ENCODE results near the gene PRR36. TPM values are rescaled to one million over a fixed set of nuclear protein-coding genes. Genes with fewer than 3 reads are reported as not detected.
"Not testable (repeated sequence)": the region's sequence is repeated elsewhere in the genome, so short reads cannot be mapped to it uniquely, and the experiment has no call there.

The PRR36 gene
- total RNA-seq, 1 donor from 2014 or later: 0.08 TPM

GRCh38 chr19:7864690-7865074 lies 9.5 kb downstream of the PRR36 start:
- intact Hi-C loops (cut with DNase I): no loop called here
- DNase-seq (no peak), ATAC-seq (ENCODE audit: poor library complexity) (no peak)

DNA sequence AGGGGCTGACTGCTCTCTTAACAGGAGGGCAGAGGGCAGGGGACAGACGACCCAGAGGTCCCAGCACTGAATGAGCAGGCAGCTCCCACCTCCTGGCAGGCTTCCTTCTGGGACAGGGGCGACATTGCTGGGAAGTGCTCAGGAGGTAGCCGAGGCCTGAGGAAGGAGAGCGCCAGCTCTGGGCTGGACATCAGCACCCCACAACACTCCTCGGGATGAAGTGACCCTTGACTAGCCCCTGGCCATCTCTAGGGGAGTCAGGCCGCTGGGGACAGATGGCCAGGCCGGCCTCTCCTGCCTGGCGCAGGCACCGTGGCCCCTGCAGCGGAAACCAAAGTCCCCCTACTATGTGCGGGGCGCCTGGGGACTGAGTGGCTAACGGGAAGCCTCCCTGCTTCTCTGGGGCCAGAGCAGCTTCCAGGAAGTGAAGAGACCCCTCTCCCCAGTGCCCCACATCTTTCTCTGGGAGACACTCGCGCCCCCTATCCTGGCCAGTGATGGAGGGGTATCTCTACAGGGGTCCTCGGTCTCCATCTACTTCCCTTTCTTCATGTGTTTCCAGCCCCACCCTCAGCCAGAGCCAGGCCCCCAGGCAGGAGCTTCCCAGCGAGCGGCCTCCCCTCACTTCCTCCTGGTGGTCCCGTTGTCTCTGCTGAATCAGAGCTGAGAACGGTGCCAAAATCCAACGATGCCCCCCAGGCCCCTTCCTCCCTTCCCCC lies 10.1 kb downstream of the PRR36 start:
- intact Hi-C loops (cut with DNase I): no loop called here
- ATAC-seq (ENCODE audit: poor library complexity) (no peak), DNase-seq (no peak)

DNA sequence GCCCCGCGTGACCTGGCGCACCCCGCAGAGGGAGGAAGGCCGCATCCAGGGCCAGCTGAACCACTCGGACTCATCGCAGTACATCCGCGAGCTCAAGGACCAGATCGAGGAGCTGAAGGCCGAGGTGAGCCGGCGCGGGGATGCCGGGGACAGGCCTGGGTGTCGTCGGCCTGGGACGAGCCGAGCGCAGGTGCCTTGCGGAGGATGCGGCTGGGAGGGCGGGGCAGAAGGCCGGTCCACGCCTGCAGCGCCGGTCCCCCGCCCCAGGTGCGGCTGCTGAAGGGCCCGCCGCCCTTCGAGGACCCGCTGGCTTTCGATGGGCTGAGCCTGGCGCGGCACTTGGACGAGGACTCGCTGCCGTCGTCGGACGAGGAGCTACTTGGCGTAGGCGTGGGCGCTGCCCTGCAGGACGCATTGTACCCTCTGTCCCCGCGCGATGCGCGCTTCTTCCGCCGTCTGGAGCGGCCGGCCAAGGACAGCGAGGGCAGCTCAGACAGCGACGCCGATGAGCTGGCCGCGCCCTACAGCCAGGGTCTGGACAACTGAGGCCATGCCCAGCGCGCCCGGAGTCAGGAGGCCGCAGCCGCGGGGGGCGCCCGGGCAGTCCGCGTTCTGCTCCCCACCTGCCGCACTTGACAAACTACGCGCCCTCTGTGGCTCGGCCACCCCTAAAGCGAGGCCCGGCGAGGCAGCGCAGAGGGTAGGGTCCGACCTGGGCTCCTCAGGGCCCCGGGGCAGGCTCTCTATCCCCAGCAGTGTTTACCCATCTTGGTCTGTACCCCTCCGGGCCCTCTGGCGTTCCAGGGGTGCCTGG lies 10.8 kb downstream of the PRR36 start:
- no peak for DNase-seq
- intact Hi-C loops (cut with DNase I): no loop called here
- no peak for ATAC-seq (ENCODE audit: poor library complexity)

GRCh38 chr19:7862413-7862951 lies 11.7 kb downstream of the PRR36 start:
- peak; percentile 37 for ATAC-seq (ENCODE audit: poor library complexity)
- intact Hi-C loops (cut with DNase I): no loop called here
- DNase-seq: peak; percentile 64

GRCh38 chr19:7861619-7862412 lies 12.4 kb downstream of the PRR36 start:
- intact Hi-C loops (cut with DNase I): no loop called here
- DNase-seq (no peak), ATAC-seq (ENCODE audit: poor library complexity) (no peak)

GRCh38 chr19:7860714-7861618 lies 13.2 kb downstream of the PRR36 start:
- intact Hi-C loops (cut with DNase I): no loop called here
- ATAC-seq (ENCODE audit: poor library complexity): peak; percentile 53
- DNase-seq: no peak

GRCh38 chr19:7859831-7860713 lies 14.1 kb downstream of the PRR36 start:
- intact Hi-C loops (cut with DNase I): no loop called here
- DNase-seq (no peak), ATAC-seq (ENCODE audit: poor library complexity) (no peak)

DNA sequence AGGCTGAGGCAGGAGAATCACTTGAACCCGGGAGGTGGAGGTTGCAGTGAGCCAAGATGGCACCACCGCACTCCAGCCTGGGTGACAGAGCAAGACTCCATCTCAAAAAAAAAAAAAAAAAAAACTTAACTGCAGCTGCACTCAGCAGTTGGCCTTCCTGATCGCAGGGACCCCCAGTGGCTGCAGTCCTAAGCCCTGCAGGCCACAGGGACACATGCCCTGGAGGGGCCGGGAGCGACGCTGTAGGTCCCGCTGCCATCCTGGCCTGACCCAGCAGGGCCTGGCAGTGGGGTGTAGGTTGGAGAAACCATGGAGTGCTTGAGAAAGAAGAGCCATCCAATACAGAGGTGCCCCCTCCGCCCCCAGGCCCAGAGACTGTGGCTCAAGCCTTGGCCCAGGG lies 15.1 kb downstream of the PRR36 start:
- intact Hi-C loops (cut with DNase I); ATAC-seq (ENCODE audit: poor library complexity); DNase-seq: not testable (repeated sequence)

- no peak for DNase-seq
- ATAC-seq (ENCODE audit: poor library complexity): no peak
- intact Hi-C loops (cut with DNase I): no loop called here
Measured at GRCh38 chr19:7858109-7858770, 15.9 kb downstream of the PRR36 start.

GRCh38 chr19:7857727-7858108 lies 16.5 kb downstream of the PRR36 start:
- DNase-seq (no peak), ATAC-seq (ENCODE audit: poor library complexity) (no peak)
- intact Hi-C loops (cut with DNase I): no loop called here

DNA sequence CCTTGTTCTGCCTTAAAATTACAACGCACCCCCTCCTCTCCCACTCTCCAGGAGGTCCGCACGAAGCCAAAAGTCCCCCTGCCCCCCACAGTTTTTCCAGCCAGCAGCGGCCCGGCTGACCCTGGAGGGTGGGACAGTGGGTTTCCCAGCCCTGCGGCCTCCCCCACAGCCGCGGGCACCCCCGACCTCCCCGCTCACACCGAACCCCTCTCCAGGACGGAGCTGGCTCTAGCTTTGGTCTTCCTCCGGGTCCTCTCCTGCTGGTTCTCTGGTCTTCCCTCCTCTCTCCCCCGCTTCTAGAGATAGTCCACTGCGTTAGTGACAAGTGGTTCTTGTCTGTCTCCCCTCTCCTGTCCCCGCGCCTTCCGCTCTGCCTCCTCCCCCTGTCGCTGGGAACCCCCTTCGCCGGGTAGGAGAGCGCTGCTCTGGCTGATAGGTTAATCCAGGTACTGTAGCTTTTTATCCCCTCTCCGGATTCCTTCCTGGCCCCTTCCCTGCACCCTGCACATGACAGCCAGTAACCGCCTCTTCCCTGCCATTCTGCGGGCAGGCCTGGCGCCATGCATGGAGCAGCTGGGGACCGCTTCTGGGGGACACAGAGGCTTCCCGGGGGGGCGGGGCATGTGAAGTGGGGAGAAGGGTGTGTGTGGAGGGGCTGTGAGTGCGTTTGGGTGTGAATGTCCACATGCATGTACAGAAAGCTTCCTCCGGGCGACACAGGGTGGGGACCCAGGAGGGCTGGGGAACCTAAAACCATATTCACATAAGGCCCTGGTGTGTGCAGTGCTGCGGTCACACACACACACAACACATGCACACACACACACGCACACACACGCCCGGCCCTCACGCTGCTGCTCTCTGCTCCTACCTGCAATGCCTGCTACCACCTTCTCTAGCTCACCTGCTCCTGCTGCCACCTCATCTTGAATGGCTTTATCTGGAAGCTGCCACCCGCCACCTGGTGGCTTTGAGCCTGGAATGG lies 17.2 kb downstream of the PRR36 start:
- DNase-seq (no peak), ATAC-seq (ENCODE audit: poor library complexity) (no peak)
- intact Hi-C loops (cut with DNase I): no loop called here

DNA sequence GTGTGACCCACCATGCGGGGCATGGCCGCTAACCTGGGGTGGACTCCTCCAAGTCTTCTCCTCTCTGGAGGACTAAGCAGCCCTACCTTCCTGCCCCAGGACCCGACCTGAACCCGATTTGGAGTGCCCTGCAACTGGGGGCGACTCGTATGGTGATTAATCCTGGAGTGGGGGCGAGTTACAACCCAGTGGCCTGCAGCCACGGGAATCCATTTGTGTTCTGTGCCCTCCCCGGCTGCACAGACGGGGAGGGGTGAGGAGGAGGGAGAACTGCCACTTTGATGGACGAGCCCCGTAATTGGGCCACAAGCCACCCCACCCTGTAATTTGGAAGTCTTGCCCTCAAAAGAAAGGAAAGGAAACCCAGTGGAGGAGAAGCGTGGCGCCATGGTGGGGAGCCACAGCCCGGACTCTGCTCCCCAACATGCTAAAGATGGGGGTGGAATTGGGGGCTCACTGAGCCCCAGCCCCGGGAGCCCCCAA lies 18.0 kb downstream of the PRR36 start:
- intact Hi-C loops (cut with DNase I): no loop called here
- no peak for ATAC-seq (ENCODE audit: poor library complexity)
- DNase-seq: no peak

- DNase-seq (no peak), ATAC-seq (ENCODE audit: poor library complexity) (no peak)
- intact Hi-C loops (cut with DNase I): no loop called here
Measured at GRCh38 chr19:7855426-7856108, 18.6 kb downstream of the PRR36 start.

DNA sequence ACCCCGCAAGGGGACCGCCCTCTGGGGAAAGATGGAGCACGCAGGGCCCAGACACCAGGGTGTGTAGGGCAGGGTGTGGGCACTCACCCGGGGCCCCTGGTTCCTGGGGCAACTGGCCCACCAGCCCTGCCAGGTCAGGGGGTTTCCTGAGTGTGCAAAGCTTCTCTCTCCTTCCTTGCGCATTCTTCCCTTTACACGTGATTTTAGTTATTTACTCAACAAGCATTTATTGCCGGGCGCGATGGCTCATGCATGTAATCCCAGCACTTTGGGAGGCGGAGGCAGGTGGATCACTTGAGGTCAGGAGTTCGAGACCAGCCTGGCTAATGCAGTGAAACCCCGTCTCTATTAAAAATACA lies 20.4 kb downstream of the PRR36 start:
- ATAC-seq (ENCODE audit: poor library complexity): no peak

More for the DNA sequence above, 20.4 kb downstream of the PRR36 start:
- no peak for DNase-seq
- intact Hi-C loops (cut with DNase I): no loop called here

Data from Right ventricle myocardium superior (tissue), 1 donor.